22Rv1 (cell line): Measurements from ENCODE around the gene STX18.

ENCODE experiments used
- CTCF ChIP-seq: fragments of 450-650 bp; IDR thresholded peaks from 2 replicates; pipeline ENCODE4 v1.5.1; 2017; ENCODE audit warnings: mild to moderate bottlenecking
- ZFX ChIP-seq: fragments of 450-650 bp; IDR thresholded peaks from 2 replicates; pipeline ENCODE4 v1.6.1; 2017; ENCODE audit warnings: antibody characterized with exemption, borderline replicate concordance

DNA sequence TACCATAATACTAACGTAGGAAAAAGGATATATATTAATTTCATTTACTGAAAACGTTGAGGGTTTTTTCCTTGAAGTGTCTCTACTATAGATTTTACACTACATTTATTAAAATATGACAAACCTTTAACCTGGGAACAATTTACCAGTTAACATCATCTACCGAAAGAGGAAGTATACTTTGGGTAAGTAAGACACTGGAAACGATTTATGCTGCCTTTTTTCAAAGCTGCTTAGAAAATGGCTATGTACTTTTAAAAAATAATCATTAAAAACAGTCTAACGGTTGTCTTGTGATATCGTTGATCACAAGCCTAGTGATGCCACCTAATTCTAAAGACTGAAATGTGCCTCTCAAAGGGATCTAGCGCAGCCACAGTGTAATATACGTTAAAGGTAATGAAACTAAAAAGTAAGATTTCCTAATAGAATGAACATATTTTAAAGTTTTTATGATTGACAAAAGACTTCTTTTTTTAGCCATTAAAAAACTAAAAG, 50.4 kb downstream of the STX18 start:
- TF ChIP-seq CTCF = no peak
- TF ChIP-seq ZFX = no peak
